HG02884 (cell line): ENCODE measurements around the gene EGFL7.

Experiments used
- ATAC-seq: cut with Tn5 transposase; IDR thresholded peaks from one replicate; pipeline ENCODE4 v1.9.1; 2021; ENCODE audit warnings: mild to moderate bottlenecking, moderate library complexity; ENCODE audit not compliant: unreplicated experiment

The EGFL7 gene

DNA sequence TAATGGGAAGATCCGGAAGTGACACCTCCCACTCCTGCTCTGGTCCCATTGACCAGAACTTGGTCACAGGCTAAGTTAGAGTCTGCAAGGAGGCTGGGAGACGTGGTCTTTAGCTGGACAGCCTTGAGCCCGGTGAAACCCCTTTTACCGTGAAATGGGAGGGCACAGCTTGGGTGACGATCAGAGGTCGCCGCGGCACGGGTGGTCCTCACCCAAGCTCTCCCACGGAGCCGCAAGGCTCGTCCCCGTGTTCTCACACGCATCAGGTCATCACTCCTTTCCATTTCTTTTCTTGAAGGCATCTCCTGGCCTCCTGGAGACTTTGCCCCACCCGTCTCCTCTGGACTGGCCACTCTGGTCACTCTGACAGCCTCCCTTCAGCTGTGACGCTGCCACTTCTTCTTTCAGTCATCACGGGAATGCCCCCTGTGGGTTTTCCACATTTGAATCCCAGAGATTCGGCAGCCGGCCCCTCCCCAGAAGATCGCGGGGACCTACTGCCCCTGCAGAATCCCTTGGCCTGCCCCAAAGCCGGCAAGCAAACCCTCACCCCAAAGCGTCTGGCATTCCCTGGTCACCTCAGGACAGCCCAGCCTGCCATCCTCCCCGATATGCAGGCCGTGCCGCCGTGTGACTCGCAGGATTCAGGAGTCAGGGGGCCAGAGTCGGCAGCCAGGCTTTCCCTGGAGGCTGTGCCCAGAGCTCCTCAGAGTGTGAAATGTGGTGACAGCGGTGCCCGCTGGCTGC, 18.9 kb upstream of the EGFL7 start:
- no peak for ATAC-seq

DNA sequence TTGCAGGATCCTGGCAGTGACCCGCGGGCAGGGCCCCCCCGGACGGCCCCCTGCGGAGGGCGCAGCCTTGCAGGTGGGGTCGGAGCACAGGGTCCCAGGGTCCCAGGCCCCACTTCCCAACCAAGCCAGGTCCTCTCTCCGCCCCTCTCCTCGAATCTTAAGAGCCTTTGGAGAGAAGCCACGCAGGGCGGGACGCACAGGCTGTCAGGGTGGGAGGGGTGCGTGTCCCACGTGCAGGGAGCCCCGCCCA, 18.4 kb upstream of the EGFL7 start:
- no peak for ATAC-seq

DNA sequence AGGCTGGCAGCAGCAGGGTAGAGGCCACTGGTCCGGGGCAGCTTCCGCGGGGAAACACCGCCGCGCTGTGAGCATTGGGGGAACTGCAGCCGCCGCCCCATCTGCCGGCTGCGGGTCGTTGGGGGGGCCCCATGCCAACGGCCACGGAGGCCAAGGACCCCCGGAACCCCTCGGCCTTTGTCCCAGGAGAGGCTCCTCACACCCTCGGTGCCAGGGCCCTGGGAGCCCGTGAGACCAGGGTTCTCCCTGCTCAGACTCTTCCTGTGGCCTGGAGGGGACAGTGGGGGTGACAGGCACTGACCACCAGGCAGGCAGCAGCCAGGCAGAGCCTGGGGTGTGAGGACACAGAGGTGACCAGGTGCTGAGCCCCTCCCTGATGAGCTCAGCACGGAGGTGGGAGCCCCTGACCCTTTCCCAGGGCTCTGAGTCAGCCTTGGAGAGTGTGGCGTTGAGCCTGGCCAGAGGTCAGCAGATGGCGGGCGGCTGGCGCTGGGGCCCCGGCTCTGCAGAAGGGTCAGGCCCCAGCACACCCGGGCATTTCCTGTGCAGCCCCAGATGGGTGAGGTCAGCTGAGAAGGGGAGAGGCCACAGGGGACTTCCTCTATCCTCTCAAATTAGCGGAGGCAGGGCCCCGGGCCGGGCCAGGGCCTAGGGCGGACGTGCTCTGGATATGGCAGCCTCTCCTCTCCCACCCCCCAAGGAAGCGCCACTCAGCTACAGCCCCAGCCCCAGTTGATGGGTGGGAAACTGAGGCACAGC, 17.9 kb upstream of the EGFL7 start:
- no peak for ATAC-seq

DNA sequence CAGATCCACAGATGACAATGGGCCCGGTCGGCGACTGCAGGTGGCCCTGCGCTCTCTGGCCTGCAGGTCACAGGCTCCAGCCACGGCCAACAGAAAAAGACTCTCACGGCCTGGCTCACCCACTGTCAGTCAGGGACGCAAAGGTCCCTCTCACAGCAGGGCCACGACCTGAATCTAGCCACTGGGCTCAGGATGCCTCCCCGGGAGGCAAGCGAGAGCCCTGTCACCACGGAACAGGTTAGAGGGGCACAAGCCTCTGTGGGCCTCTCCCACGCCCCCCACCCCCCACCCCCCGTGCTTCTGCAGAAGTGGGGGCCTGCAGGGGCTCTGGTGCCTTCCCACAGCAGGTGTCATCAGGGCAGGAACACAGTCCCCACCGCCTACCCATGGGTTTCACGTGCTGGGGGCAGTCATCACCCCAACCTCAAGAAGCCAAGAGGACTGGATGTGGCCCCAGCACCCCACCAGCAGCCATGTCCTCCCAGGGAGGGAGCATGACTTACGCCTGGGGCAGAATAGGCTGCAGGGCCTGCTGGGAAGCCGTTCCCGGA, 17.3 kb upstream of the EGFL7 start:
- ATAC-seq, result no peak

DNA sequence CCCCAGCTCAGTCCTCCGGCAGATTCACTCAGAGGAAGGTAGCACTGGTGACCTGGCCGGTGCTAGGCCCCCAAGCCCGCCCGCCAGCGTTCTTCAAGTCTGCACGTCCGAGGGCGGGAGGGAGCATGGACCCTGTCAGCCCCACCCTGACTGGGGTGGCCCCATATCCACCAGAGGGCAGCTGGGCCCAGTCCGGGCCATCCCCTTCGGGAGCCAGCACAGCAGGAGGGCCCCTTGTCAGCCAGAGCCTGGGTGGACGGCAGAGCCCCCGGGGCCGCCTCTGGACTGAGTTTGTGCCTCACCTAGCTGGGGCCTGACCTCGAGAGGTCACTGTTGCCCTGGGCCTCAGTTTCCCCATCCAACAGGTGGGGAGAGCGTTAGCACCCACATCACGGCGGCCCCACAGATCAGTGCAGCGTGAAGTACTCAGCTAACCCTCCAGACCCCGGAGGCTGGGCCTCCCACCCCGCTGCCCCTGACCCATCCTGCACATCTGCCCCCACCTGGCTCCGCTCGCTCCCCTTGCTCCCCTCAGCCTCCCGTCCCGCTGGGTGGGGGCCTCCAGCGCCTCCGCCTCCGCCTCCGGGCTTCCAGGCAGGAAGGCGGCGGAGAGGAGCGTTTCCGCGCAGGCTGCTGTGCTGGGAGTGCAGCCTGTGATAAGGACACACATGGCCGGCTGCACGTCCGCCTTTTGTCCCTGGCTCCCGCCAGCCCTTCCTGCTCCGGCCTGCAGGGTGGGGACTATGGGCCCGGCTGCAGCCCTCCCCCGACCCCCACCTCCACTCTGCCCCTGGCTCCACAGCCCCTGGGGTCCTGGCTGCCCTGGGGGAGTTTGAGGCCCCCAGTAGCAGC, 16.6 kb upstream of the EGFL7 start:
- no peak for ATAC-seq

DNA sequence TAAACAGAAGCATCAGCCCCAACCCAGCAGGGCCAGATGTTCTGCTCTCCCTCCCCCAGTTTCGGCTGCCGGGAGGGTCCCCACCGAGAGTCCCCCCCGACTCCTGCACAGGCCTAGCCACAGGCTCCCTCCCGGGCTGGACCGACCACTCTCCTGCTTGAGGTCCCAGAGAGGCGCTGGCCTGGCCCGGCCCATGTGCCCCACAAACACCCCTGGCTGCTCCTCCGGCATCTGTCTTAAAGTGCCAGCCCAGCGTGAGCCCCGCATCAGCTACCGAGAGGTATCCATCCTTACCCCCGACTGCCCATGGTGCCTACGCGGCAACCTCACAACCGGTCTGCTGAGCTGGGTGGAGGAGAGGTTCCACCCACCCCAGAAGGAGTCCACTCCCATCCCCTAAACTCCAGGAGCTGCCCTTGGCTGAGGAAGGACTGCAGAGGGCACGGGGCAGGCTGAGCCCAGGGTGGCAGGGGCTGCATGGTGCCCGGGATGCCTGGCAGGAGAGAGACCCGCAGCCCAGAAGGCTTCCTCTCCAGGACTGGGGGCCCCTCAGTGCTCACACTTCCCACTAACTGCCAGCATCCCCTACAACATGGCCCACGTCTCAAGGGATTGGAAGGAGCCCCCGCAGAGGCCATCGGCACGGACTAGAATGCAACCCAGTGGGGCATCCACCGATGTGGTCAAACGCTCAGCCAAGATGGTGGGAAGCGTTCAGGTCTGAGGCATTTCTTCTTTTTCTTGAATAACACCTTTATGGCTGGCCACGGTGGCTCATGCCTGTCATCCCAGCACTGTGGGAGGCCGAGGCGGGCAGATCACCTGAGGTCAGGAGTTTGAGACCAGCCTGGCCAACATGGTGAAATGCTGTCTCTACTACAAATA, 15.6 kb upstream of the EGFL7 start:
- no peak for ATAC-seq

DNA sequence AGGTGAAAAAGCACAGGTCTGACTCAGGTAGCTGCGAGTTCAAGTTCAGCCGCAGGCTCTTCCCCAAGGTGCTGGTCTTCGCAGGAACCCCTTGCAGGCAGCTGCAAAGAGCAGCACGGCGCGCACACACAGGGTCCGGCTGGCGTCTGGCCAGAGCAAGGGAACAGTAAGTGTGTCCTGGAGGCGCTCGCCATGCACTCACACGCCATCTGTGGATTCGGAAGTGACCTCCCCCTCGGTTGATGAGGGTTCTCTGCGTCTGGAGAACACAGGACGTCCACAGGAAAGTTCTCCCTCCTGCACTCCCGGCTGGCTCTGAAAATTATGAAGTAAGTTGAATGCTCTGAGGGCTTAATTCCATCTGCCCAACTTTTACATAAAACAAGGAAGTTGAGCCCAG, 14.0 kb upstream of the EGFL7 start:
- no peak for ATAC-seq

DNA sequence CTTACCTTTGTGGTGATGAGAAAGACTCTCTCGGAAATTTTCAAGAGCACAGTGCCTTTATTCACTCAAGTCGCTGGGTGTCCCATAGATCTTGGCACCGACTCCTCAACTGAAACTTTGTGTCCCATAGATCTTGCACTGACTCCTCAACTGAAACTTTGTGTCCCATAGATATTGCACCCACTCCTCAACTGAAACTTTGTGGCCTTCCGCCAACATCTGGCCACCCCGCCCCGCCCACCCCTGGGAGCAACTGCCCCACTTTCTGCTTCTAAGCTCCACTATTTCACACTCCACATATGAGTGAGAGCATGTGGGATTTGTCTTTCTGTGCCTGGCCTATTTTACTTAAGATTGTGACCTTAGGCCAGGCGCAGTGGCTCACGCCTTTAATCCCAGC, 12.7 kb upstream of the EGFL7 start:
- no peak for ATAC-seq

GRCh38 chr9:136650648-136651047, 12.1 kb upstream of the EGFL7 start:
- no peak for ATAC-seq

- no peak for ATAC-seq
These were observed 10.9 kb upstream of the EGFL7 start for GRCh38 chr9:136651860-136652259.

- ATAC-seq, result no peak
These were observed 9.2 kb upstream of the EGFL7 start for GRCh38 chr9:136653323-136654079.

- no peak for ATAC-seq
These were observed 7.7 kb upstream of the EGFL7 start for GRCh38 chr9:136654820-136655535.

DNA sequence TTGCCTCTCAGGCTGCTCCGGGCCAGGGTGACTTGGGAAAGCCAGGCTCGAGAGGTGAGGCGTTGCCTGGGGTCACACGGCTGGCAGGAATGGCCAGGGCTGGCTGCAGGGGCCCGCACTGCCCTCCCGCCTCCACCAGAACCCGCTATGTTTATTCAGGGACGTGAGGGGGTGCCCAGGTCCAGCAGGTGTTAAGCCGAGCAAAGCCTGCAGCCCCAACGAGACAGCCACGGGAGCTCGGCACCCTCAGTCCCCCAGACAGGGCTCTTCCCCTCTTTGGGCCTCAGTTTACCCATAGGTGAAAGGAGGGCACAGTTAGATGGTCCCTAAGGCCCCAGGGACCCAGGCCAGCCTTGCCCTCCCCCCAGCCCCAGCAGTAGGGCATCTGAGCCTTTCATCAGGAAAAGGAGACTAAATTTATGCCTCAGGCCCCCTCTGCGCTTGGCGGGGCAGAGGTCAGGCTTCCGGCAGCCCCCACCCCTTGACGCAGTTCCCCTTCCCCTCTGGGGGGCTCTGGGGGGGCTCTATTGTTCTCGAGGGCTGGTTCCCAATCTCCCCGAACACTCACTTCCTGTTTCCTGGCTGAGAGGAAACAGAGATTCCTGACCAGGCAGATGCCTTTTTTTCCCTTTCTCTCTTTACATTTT, 7.1 kb upstream of the EGFL7 start:
- no peak for ATAC-seq

DNA sequence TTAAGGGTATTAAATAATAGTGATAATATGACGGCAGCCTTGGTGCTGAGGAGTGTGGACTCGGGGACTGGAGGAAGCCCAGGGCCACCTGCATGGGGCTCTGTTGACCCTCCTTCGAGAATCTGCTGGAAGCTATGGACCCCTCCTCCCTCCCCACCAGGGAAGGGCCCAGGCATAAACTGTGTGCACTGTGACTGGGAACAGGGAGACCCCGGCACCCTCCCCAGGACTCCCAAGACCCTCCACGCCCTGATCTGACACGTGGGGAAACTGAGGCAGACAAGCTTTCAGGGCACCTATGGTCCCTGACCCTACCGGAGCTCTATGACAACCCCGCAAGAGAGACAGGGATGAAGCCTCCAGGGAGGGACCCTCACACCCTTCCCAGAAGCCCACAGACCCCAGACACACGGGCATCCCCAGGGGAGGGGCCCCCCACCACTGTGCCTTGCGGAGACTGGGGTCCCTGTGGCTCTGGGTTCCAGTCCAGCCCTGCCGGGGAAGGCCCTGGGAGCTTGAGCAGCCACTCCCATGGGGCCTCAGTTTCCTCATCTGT, 6.5 kb upstream of the EGFL7 start:
- no peak for ATAC-seq

DNA sequence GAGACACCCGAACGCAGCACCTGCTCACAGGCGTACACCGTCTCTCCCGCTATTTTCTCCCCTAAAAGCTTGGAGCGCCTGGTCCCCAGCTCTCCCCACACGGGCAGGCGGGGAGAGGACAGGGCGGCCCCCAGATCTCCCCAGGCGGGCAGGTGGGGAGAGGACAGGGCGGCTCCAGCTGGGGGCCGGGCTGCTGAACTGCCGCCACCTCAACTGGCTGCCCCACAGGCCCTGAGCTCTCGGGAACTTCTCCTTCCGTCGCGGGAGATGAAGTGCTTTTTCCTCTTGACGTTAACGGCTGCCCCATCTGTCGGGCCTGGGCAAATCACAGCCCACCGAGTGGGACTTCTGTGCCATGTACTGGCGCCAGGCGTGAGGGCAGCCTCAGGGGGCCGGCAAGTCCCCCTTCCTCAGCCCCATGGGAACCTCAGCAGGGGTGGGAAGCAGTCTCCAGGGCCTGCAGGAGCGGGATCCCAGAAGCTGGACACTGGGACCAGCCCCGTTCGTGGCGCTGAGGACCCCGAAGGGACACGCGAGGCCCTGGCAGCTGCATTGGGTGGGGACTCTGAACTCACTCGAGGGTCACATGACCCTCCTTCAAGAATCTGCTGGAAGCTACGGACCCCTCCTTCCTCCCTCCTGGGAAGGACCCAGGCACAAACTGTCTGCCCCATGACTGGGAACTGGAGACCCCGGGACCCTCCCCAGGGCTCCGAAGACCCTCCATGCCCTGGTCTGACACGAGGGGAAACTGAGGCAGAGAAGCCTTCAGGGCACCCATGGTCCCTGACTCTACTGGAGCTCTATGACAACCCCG, 5.7 kb upstream of the EGFL7 start:
- ATAC-seq, result no peak

DNA sequence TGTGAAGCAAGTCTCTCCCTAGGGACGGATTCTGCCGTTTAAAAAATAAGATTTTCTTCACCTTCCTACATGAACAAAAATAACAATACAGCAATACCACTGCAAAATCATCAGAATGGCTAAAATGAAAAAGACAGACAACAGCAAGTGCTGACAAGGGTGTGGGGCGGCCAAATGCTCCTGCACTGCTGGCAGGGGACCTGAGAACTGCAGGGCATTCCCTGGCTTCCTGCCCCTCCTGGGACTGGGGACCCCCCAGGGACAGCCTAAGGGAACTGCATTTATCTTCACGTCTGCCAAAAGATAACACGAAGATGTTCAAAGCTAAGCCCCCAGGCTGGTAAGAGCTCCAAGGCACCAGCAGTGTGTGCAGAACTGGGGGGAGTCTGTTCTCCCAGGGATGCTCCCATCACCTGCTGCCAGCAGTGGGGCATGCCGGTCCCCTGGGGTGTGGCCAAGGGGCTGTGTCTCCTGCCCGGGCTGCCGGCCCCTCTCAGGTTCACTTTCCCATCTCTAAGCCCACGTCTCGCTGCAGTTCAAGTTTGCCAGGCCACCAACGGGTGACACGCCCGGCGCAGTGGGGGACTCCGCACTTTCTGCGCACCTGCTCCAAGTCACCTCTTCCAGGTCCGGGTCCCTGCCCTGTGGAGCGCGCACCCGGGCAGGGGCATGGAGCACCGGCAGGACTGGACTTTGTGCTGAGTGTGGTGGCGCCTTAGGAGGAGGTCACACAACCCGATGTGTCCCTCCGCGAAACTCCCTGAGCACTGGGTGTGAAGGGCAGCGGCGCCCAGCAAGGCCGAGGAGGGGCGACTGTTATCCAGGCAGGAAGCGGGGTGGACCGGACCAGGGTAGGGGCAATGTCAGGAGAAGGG, 4.5 kb upstream of the EGFL7 start:
- ATAC-seq, result no peak
